ENCODE measurements around the gene KPNA6.

KPNA6 gene

GRCh38 chr1:32221581-32221979 lies 113.7 kb downstream of the KPNA6 start:
- FAIRE-seq: no peak

GRCh38 chr1:32221980-32222755 lies 114.3 kb downstream of the KPNA6 start, which contains the start of the genes EIF3I and TMEM234:
EIF3I (plus strand) TSS chr1:32222407; CDS start chr1:32222442, 35 bp downstream.
TMEM234 (minus strand) TSS chr1:32222353; CDS start chr1:32222322, 31 bp downstream.
- FAIRE-seq: no peak

- no peak for FAIRE-seq
Observed at GRCh38 chr1:32223683-32224082, 115.8 kb downstream of the KPNA6 start.

- no peak for FAIRE-seq
Observed at GRCh38 chr1:32224285-32224684, 116.4 kb downstream of the KPNA6 start.
